Measurements from ENCODE around the gene LSM2. TPM values are rescaled to one million over a fixed set of nuclear protein-coding genes. Genes with fewer than 3 reads are reported as not detected.
"Not testable (repeated sequence)": the region's sequence is repeated elsewhere in the genome, so short reads cannot be mapped to it uniquely, and the experiment has no call there.

Gene LSM2
- total RNA-seq, 2 experiments from 2014 or later: 78.4 to 82.6 TPM

DNA sequence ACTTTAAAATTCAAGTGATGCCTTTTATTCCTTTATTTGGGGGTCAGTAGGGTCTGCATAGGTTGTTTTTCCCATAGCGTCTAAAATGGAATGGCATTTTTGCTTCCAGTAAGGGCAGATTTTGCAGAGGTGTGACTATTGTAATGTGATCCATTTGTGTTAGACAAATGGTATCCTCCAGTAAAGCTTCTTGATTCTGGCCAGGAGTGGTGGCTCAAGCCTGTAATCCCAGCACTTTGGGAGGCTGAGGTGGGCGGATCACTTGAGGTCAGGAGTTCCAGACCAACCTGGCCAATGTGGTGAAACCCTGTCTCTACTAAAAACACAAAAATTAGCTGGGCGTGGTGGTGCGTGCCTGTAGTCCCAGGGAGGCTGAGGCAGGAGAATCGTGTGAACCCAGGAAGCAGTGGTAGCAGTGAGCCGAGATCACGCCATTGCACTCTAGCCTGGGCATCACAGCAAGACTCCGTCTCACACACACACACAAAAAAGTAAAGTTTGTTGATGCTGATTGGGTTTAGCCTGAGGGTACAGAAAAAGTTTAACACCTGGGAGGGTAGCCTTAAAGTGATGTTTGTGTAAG, 11.3 kb upstream of the LSM2 start:
- Histone ChIP-seq H2AFZ (ENCODE audit: low read length) (peak overlapping the region; percentile 53; the same call in 1 of the 2 replicates), H3K4me1 (ENCODE audit: insufficient read depth, low read length, poor library complexity, severe bottlenecking) (peaks cover 32% of the 10 kb centered on the region), H3K4me2 (ENCODE audit: low read length) (peak overlapping the region; percentile 38; the same call in 1 of the 2 replicates)
- 0 out of 2 replicates have a peak, but pooled peaks have one; percentile 9 for TF ChIP-seq CTCF (conservative IDR thresholded peaks at IDR 0.05; ENCODE audit: low read length)
- H3K9me2 ChIP-seq (ENCODE audit: insufficient read depth, low read length); H3K36me3 ChIP-seq (ENCODE audit: insufficient read depth, low read length); H3K4me3 ChIP-seq (ENCODE audit: low read depth, low read length, poor library complexity, severe bottlenecking); H3K79me2 ChIP-seq (ENCODE audit: insufficient read depth, low read depth, low read length); CTCF ChIA-PET (ENCODE audit: unreplicated experiment); POLR2A ChIA-PET; DNase-seq (ENCODE audit: low spot score); BruUV-seq (replicated peaks); H4K20me1 ChIP-seq (ENCODE audit: insufficient read depth, low read length); H3K27ac ChIP-seq (ENCODE audit: low read depth, low read length, poor library complexity, severe bottlenecking); H3K9me3 ChIP-seq (ENCODE audit: low read length): not testable (repeated sequence)
- intact Hi-C loops (cut with micrococcal nuclease; ENCODE audit: unreplicated experiment): loop anchor here (10.0 kb wide), 1 partner anchor 1577 kb away; the partner anchor contains the start of gene KIFC1

- Histone ChIP-seq H3K4me3 (ENCODE audit: low read depth, low read length, poor library complexity, severe bottlenecking) (peak overlapping the region; percentile 60), H2AFZ (ENCODE audit: low read length) (peak overlapping the region; percentile 53; the same call in 1 of the 2 replicates), H3K4me1 (ENCODE audit: insufficient read depth, low read length, poor library complexity, severe bottlenecking) (peaks cover 26% of the 10 kb centered on the region), H3K4me2 (ENCODE audit: low read length) (peak overlapping the region; percentile 38; the same call in 1 of the 2 replicates)
- H3K79me2 ChIP-seq (ENCODE audit: insufficient read depth, low read depth, low read length); DNase-seq (ENCODE audit: low spot score); H3K9me2 ChIP-seq (ENCODE audit: insufficient read depth, low read length); POLR2A ChIA-PET; H3K27ac ChIP-seq (ENCODE audit: low read depth, low read length, poor library complexity, severe bottlenecking); H4K20me1 ChIP-seq (ENCODE audit: insufficient read depth, low read length); H3K9me3 ChIP-seq (ENCODE audit: low read length); CTCF ChIA-PET (ENCODE audit: unreplicated experiment); H3K36me3 ChIP-seq (ENCODE audit: insufficient read depth, low read length); BruUV-seq (replicated peaks): not testable (repeated sequence)
- intact Hi-C loops (cut with micrococcal nuclease; ENCODE audit: unreplicated experiment): loop anchor here (10.0 kb wide), 1 partner anchor 1577 kb away; the partner anchor contains the start of gene KIFC1
- peak; percentile 62 for TF ChIP-seq CTCF (conservative IDR thresholded peaks at IDR 0.05; ENCODE audit: low read length)
Observed at GRCh38 chr6:31817133-31817928, 10.6 kb upstream of the LSM2 start.
